MM.1S (cell line): ENCODE data around the gene TTC28.

Experiments
- DNase-seq: peaks from one replicate; pipeline ENCODE4 v3.0.0-alpha.2; 2015
- H2AFZ ChIP-seq: fragments of 300-600 bp; sonication (generic); 2 replicates; pipeline ENCODE4 v1.6.0; 2016; ENCODE audit warnings: antibody characterized with exemption, low read length
- H3F3A ChIP-seq: fragments of 300-600 bp; sonication (generic); 2 replicates; pipeline ENCODE4 v1.6.1; 2016; ENCODE audit warnings: mild to moderate bottlenecking, antibody characterized with exemption, low read length, moderate library complexity, mixed read lengths; ENCODE audit not compliant: insufficient read depth
- H3K27ac ChIP-seq: fragments of 300-600 bp; sonication (generic); 2 replicates; pipeline ENCODE4 v1.5.1; 2016; ENCODE audit warnings: mild to moderate bottlenecking, low read length
- H3K27me3 ChIP-seq: fragments of 300-600 bp; sonication (generic); replicated peaks from 2 replicates; pipeline ENCODE4 v1.6.0; 2016; ENCODE audit warnings: low read length; ENCODE audit not compliant: insufficient read depth
- H3K36me3 ChIP-seq: fragments of 300-600 bp; sonication (generic); replicated peaks from 2 replicates; pipeline ENCODE4 v1.6.1; 2016; ENCODE audit warnings: mild to moderate bottlenecking, low read length, mixed read lengths; ENCODE audit not compliant: insufficient read depth
- H3K4me1 ChIP-seq: fragments of 300-600 bp; sonication (generic); 2 replicates; pipeline ENCODE4 v1.6.1; 2016; ENCODE audit warnings: low read length, mixed read lengths
- H3K4me2 ChIP-seq: fragments of 300-600 bp; sonication (generic); 2 replicates; pipeline ENCODE4 v1.6.0; 2016; ENCODE audit warnings: low read depth, low read length
- H3K4me3 ChIP-seq: fragments of 300-600 bp; sonication (generic); 2 replicates; pipeline ENCODE4 v1.5.1; 2016; ENCODE audit warnings: low read length, mixed read lengths
- H3K79me2 ChIP-seq: fragments of 300-600 bp; sonication (generic); 2 replicates; pipeline ENCODE4 v1.6.1; 2016; ENCODE audit warnings: mixed run types, low read length, mixed read lengths
- H3K9ac ChIP-seq: fragments of 300-600 bp; sonication (generic); 2 replicates; pipeline ENCODE4 v1.6.1; 2016; ENCODE audit warnings: low read length, mixed read lengths
- H3K9me2 ChIP-seq: fragments of 300-600 bp; sonication (generic); replicated peaks from 2 replicates; pipeline ENCODE4 v1.6.1; 2016; ENCODE audit warnings: mild to moderate bottlenecking, low read length, mixed read lengths; ENCODE audit not compliant: insufficient read depth
- H3K9me3 ChIP-seq: fragments of 300-600 bp; sonication (generic); replicated peaks from 2 replicates; pipeline ENCODE4 v1.6.1; 2016; ENCODE audit warnings: mild to moderate bottlenecking, low read length, mixed read lengths; ENCODE audit not compliant: insufficient read depth
- H4K20me1 ChIP-seq: fragments of 300-600 bp; sonication (generic); 2 replicates; pipeline ENCODE4 v1.6.1; 2016; ENCODE audit warnings: mild to moderate bottlenecking, low read length, moderate library complexity, mixed read lengths; ENCODE audit not compliant: insufficient read depth
- CTCF ChIP-seq: fragments of 300-600 bp; sonication (generic); IDR thresholded peaks from 2 replicates; pipeline ENCODE4 v1.5.1; 2016; ENCODE audit warnings: antibody characterized with exemption, low read length, mixed read lengths
- EZH2 ChIP-seq: fragments of 300-600 bp; sonication (generic); optimal IDR thresholded peaks from 2 replicates; pipeline ENCODE3; 2017; ENCODE audit warnings: low read depth, mild to moderate bottlenecking, antibody characterized with exemption, low read length, mixed read lengths
- EZH2phosphoT487 ChIP-seq: fragments of 300-600 bp; sonication (generic); IDR thresholded peaks from 2 replicates; pipeline ENCODE4 v1.6.1; 2018; ENCODE audit warnings: antibody characterized with exemption, low read length

The TTC28 gene

GRCh38 chr22:28186641-28187040 lies 493.0 kb downstream of the TTC28 start:
- TF ChIP-seq EZH2 (no peak), EZH2phosphoT487 (no peak), CTCF (no peak)
- Histone ChIP-seq H3K79me2 (no peaks in the 10 kb centered on the region), H3K4me2 (no peak overlapping the region)

GRCh38 chr22:28185130-28185529 lies 494.5 kb downstream of the TTC28 start:
- Histone ChIP-seq H3F3A (no peaks in the 10 kb centered on the region), H3K4me1 (no peaks in the 10 kb centered on the region), H3K4me3 (no peak overlapping the region), H4K20me1 (no peaks in the 10 kb centered on the region), H3K27ac (no peak overlapping the region), H3K9me2 (no peaks in the 10 kb centered on the region), H2AFZ (no peak overlapping the region), H3K9me3 (no peaks in the 10 kb centered on the region), H3K36me3 (no peaks in the 10 kb centered on the region), H3K79me2 (no peaks in the 10 kb centered on the region), H3K27me3 (no peaks in the 10 kb centered on the region), H3K9ac (no peak overlapping the region), H3K4me2 (no peak overlapping the region)
- TF ChIP-seq CTCF: no peak
- no peak for TF ChIP-seq EZH2
- no peak for TF ChIP-seq EZH2phosphoT487
- DNase-seq: no peak

More at GRCh38 chr22:28186641-28187040, 493.0 kb downstream of the TTC28 start:
- DNase-seq: no peak
- Histone ChIP-seq H3K9me2 (no peaks in the 10 kb centered on the region), H3K27me3 (no peaks in the 10 kb centered on the region), H4K20me1 (no peaks in the 10 kb centered on the region), H3K36me3 (no peaks in the 10 kb centered on the region), H3K27ac (no peak overlapping the region), H3F3A (no peaks in the 10 kb centered on the region), H2AFZ (no peak overlapping the region), H3K4me3 (no peak overlapping the region), H3K9me3 (no peaks in the 10 kb centered on the region), H3K4me1 (no peaks in the 10 kb centered on the region), H3K9ac (no peak overlapping the region)

GRCh38 chr22:28183078-28183860 lies 496.4 kb downstream of the TTC28 start:
- Histone ChIP-seq H3K27ac (no peak overlapping the region), H3K9me2 (no peaks in the 10 kb centered on the region), H3K9ac (no peak overlapping the region), H3K36me3 (no peaks in the 10 kb centered on the region), H3K4me2 (no peak overlapping the region), H3K9me3 (no peaks in the 10 kb centered on the region), H3K4me3 (no peak overlapping the region), H3K4me1 (no peaks in the 10 kb centered on the region), H3K27me3 (no peaks in the 10 kb centered on the region), H4K20me1 (no peaks in the 10 kb centered on the region), H2AFZ (no peak overlapping the region), H3K79me2 (no peaks in the 10 kb centered on the region), H3F3A (no peaks in the 10 kb centered on the region)
- TF ChIP-seq CTCF (no peak), EZH2 (no peak), EZH2phosphoT487 (no peak)
- DNase-seq: no peak
